Gastrocnemius medialis (tissue), 4 donors: ENCODE measurements around the gene TRAPPC5. TPM values are rescaled to one million over a fixed set of nuclear protein-coding genes. Genes with fewer than 3 reads are reported as not detected.

Source experiments
- ATAC-seq, 2 donors: fragments of 150-250 bp; one replicate each; pipeline ENCODE4 v1.9.1; 2016
- DNase-seq, 2 donors: peaks; one replicate each; pipeline ENCODE4 v3.0.0-alpha.2; 2019
- H3K27ac ChIP-seq, 4 donors: fragments of 200-600 bp; sonication (generic); 1 replicate in 1 of 4; 2 replicates in 3 of 4; pipeline ENCODE4 v1.5.1; 2016 to 2018; ENCODE audit warnings: mild to moderate bottlenecking in 2 of 4, moderate library complexity in 1 of 4
- H3K27me3 ChIP-seq, 3 donors: fragments of 200-600 bp; sonication (generic) in 2 of 3; 1 replicate in 1 of 3; 2 replicates in 2 of 3; pipeline versions ENCODE4 v1.5.1 to v1.6.0; 2016 to 2019; ENCODE audit warnings: mild to moderate bottlenecking in 1 of 3, moderate library complexity in 1 of 3
- H3K36me3 ChIP-seq, 2 donors: fragments of 200-600 bp; sonication (generic) in 1 of 2; one replicate each; pipeline ENCODE4 v1.5.1; 2017 to 2018
- H3K4me1 ChIP-seq, 2 donors: fragments of 200-600 bp; sonication (generic) in 1 of 2; one replicate each; pipeline ENCODE4 v1.5.1; 2016 to 2017; ENCODE audit warnings: mild to moderate bottlenecking in 2 of 2
- H3K4me3 ChIP-seq, 4 donors: fragments of 200-600 bp; sonication (generic) in 3 of 4; 1 replicate in 1 of 4; 2 replicates in 3 of 4; pipeline ENCODE4 v1.5.1; 2016 to 2019; ENCODE audit warnings: mild to moderate bottlenecking in 2 of 4
- H3K9me3 ChIP-seq, 3 donors: fragments of 200-600 bp; sonication (generic) in 2 of 3; 1 replicate in 1 of 3; 2 replicates in 2 of 3; pipeline ENCODE4 v1.5.1; 2016 to 2019
- CTCF ChIP-seq, 5 experiments: fragments of 450-650 bp in 3 of 5; fragments of 200-600 bp in 2 of 5; sonication (generic) in 2 of 5; IDR thresholded peaks in 4 of 5; conservative IDR thresholded peaks in 1 of 5; 1 replicate in 4 of 5; 2 replicates in 1 of 5; pipeline ENCODE4 v1.5.1; 2016 to 2019; ENCODE audit warnings: antibody characterized with exemption in 5 of 5, mild to moderate bottlenecking in 3 of 5, moderate library complexity in 3 of 5
- POLR2A ChIP-seq, 2 donors: fragments of 450-650 bp; IDR thresholded peaks; one replicate each; pipeline ENCODE4 v1.6.1; 2017; ENCODE audit warnings: antibody characterized with exemption in 2 of 2, mild to moderate bottlenecking in 2 of 2, moderate library complexity in 2 of 2
- in situ Hi-C, 4 donors: fragments of 200-750 bp; cut with MboI; loops; one replicate each; pipeline versions ENCODE4 v1.15.0 to v1.8.0; 2017; ENCODE audit warnings: low sequenced_read_pairs in 4 of 4
- intact Hi-C: fragments of 100-400 bp; cut with DNase I; formaldehyde crosslinking; loops from one replicate; pipeline ENCODE4 v1.15.1; 2023; ENCODE audit warnings: low total_unique reads
- total RNA-seq, 4 donors: library from RNA; depleted of rRNA; stranded (reverse); fragments of >200 nt; gene quantifications; one replicate each; pipeline versions ENCODE4 v1.1.0 to v1.2.3, GENCODE V29; 2016

Gene TRAPPC5
- total RNA-seq, 4 donors from 2014 or later: 109 to 146 (median 126) TPM

DNA sequence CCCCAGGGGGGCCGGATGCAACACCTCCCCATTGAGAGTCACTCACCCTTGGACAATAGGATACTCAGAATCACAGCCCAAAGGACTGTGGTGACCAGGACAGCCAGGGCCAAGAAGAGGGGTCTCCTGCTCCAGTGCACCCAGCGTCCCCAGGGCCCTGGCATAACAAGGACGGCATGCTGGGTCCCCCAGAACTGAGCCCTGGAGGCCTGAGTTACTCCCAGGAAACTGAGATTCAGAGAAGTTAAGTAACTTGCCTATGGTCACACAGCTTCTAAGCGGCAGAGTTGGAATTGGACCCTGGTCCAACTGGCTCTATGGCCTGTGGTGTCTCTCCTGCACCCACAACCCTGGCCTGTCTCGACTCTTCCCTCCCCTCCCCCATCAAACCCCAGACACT, 51.0 kb downstream of the TRAPPC5 start:
- H3K4me3 ChIP-seq: no peak overlapping the region

DNA sequence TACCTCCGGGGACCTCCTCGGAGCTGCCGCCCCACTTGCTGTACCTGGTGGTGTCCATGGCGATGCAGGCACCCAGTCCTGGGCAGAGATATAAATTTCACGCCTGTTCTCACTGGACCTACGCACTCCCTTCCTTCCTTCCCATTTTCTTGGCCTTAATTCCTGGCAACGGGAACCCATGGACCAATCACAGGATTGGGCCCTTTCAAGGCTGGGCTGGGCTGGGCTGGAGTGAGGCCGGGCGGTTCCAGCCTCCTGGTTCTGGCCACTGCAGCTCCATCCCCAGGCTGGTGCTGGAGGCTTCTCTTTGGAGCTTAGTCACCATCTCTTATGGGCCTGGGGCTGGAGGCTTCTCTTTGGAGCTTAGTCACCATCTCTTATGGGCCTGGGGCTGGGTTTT, 51.4 kb downstream of the TRAPPC5 start, which contains the start of gene CLEC4G:
CLEC4G (minus strand) TSS at position 66 of the 400 bp plus-strand sequence; CDS start at position 58, 8 bp downstream.
- in situ Hi-C loops (no loop called here), intact Hi-C loops (no loop called here)
- Histone ChIP-seq H3K9me3 (no peaks in the 10 kb centered on the region), H3K27me3 (peaks cover 23 to 34% (median 32%) of the 10 kb centered on the region in 3 donors), H3K4me1 (no peaks in the 10 kb centered on the region), H3K4me3 (no peak within 1 kb of the TSS), H3K36me3 (no peaks in the 10 kb centered on the region), H3K27ac (no peak within 1 kb of the TSS)
- no peak for TF ChIP-seq CTCF (IDR thresholded peaks at IDR 0.05 in 4 of 5, conservative IDR thresholded peaks at IDR 0.05 in 1 of 5)
- TF ChIP-seq POLR2A (IDR thresholded peaks at IDR 0.05): no peak
- ATAC-seq (no peak), DNase-seq (no peak)

More for the DNA sequence above, 51.0 kb downstream of the TRAPPC5 start:
- in situ Hi-C loops (no loop called here), intact Hi-C loops (no loop called here)
- no peak for TF ChIP-seq POLR2A (IDR thresholded peaks at IDR 0.05)
- no peak for TF ChIP-seq CTCF (IDR thresholded peaks at IDR 0.05 in 4 of 5, conservative IDR thresholded peaks at IDR 0.05 in 1 of 5)
- DNase-seq (no peak), ATAC-seq (no peak)
- Histone ChIP-seq H3K9me3 (no peaks in the 10 kb centered on the region), H3K27ac (no peak overlapping the region), H3K27me3 (peaks cover 23 to 34% (median 32%) of the 10 kb centered on the region in 3 donors), H3K36me3 (no peaks in the 10 kb centered on the region), H3K4me1 (no peaks in the 10 kb centered on the region)

DNA sequence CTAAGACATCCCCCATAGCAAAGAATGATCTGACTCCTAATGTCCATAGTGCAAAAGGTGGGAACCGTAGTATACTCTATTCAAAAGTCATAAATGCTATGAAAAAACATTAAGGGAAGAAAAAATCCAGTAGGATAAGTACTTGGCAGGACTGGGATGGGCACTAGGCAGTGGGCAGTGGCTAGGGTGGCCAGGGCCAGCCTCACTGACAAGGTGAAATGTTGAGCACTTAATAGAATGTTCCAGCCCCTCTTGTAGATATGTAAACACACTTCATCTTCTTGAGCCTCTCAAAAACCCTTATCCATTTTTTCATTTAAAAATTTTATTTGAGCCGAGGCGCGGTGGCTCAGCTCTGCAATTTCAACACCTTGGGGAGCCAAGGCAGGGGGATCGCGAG, 52.7 kb downstream of the TRAPPC5 start:
- peaks cover 20 to 34% (median 32%) of the 10 kb centered on the region in 3 donors for H3K27me3 ChIP-seq
- DNase-seq (no peak), ATAC-seq (no peak)
- H3K4me1 ChIP-seq: no peaks in the 10 kb centered on the region
- H3K9me3 ChIP-seq: no peaks in the 10 kb centered on the region
- no peak overlapping the region for H3K27ac ChIP-seq
- in situ Hi-C loops: no loop called here
- no peaks in the 10 kb centered on the region for H3K36me3 ChIP-seq
- TF ChIP-seq CTCF (IDR thresholded peaks at IDR 0.05 in 4 of 5, conservative IDR thresholded peaks at IDR 0.05 in 1 of 5): no peak
- no peak for TF ChIP-seq POLR2A (IDR thresholded peaks at IDR 0.05)
- intact Hi-C loops: no loop called here
- H3K4me3 ChIP-seq: no peak overlapping the region

DNA sequence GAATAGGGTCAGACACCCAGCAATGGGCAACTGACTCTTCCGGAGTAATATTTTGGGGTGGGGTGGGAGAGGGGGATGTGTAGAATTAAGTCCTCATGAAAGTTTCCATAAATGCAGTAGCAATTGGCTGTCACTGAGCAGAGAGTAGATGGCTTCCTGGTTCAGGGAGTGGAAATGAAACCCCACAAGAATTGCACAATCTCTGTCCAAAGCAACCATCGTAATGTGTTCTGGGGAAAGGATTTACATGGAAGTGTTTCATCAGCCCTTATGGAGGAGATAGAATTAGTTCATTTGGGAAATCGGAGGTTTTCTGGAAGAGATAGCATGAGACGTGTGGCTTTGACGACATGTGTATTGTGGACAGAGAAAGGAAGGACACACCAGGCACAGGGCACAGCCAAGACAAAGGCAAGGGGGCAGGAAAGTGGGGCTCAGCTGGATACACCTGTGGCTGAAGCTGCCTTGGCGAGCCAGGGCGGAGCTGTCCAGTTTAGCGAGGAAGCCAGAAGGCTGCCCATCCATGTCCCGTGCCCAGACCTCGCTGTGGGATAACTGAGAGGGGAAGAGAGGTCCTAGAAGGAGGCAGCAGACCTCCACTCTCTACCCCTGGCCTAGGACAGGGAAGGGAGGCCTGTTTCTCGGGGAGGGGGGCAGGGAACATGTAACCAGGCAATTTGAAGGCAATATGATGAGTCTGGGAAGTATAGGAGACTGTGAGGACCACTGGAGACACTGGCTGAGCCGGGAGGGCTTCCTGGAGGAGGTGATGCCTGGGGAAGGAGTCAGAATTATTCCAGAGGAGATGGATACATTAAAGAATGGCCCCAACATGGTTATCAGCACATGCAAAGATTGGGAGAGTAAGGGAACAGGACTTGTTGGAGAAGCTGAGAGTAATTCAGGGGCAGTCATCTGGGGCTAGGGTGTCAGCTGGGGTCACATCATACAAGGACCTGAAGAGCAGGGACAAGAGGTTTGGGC, 53.9 kb downstream of the TRAPPC5 start:
- Histone ChIP-seq H3K27me3 (peaks cover 10 to 26% (median 26%) of the 10 kb centered on the region in 3 donors), H3K27ac (no peak overlapping the region), H3K4me3 (no peak overlapping the region), H3K4me1 (no peaks in the 10 kb centered on the region), H3K9me3 (no peaks in the 10 kb centered on the region), H3K36me3 (no peaks in the 10 kb centered on the region)
- TF ChIP-seq POLR2A (IDR thresholded peaks at IDR 0.05): no peak
- no peak for TF ChIP-seq CTCF (IDR thresholded peaks at IDR 0.05 in 4 of 5, conservative IDR thresholded peaks at IDR 0.05 in 1 of 5)
- intact Hi-C loops (no loop called here), in situ Hi-C loops (no loop called here)
- no peak for ATAC-seq
- DNase-seq: no peak
